Measurements from ENCODE around the gene SPTSSA.

DNA sequence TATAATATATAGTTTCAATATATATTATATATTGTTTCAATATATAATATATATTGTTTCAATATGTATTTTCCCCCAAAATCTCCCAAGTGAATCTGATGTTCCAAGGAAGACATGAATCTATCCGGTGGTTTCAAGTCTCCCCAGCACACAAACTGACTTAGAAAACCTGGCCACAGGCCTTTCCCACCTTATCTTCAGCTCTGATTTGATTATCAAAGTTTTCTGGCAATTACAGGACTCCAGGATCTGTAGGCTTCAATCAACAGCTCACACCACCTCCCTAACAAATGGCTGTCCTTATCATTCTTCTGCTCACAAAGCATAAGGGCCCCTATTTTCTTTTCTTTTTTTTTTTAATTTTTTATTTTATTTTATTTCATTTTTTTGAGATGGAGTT is 22.7 kb upstream of the SPTSSA start:
- TF ChIP-seq NFRKB (IDR thresholded peaks at IDR 0.05) (no peak), FOXA1 (IDR thresholded peaks at IDR 0.05) (no peak), L3MBTL2 (conservative IDR thresholded peaks at IDR 0.05) (no peak), FOXK2 (IDR thresholded peaks at IDR 0.05) (no peak), SP1 (IDR thresholded peaks at IDR 0.05) (no peak), ZNF384 (IDR thresholded peaks at IDR 0.05) (no peak), FOXM1 (IDR thresholded peaks at IDR 0.05; ENCODE audit: borderline replicate concordance) (no peak), ELF4 (IDR thresholded peaks at IDR 0.05) (no peak), BHLHE40 (IDR thresholded peaks at IDR 0.05; ENCODE audit: borderline replicate concordance) (no peak), HDGF (IDR thresholded peaks at IDR 0.05; ENCODE audit: borderline replicate concordance) (no peak), TARDBP (IDR thresholded peaks at IDR 0.05) (no peak), ARNT (IDR thresholded peaks at IDR 0.05) (no peak)
- TF ChIP-seq, protein P1, sequence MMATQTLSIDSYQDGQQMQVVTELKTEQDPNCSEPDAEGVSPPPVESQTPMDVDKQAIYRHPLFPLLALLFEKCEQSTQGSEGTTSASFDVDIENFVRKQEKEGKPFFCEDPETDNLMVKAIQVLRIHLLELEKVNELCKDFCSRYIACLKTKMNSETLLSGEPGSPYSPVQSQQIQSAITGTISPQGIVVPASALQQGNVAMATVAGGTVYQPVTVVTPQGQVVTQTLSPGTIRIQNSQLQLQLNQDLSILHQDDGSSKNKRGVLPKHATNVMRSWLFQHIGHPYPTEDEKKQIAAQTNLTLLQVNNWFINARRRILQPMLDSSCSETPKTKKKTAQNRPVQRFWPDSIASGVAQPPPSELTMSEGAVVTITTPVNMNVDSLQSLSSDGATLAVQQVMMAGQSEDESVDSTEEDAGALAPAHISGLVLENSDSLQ (IDR thresholded peaks at IDR 0.05): no peak
